Naive thymus-derived CD4-positive, alpha-beta T cell (primary cell): ENCODE measurements around the gene GANAB. TPM values are rescaled to one million over a fixed set of nuclear protein-coding genes. Genes with fewer than 3 reads are reported as not detected.

Source experiments
- ATAC-seq: fragments of 150-1000 bp; cut with Tn5 transposase; 2 replicates; pipeline ENCODE4 v1.10.0; 2021; ENCODE audit warnings: mild to moderate bottlenecking, moderate library complexity
- CTCF ChIA-PET: fragments of 350-600 bp; sonication (Branson Sonifier 250); formaldehyde crosslinking; loops from one replicate; lab custom pipeline; 2021; ENCODE audit warnings: antibody characterized with exemption; lab: Charles Lee
- POLR2A ChIA-PET: fragments of 350-600 bp; sonication (Branson Sonifier 250); formaldehyde crosslinking; loops from one replicate; lab custom pipeline; 2021; ENCODE audit warnings: antibody characterized with exemption, inconsistent platforms; lab: Charles Lee
- DNase-seq, 9 donors: peaks; one replicate each; pipeline versions ENCODE4 v3.0.0 to v3.0.0-alpha.2; 2020 to 2022; ENCODE audit warnings: mixed read lengths in 1 of 9
- H3K27ac ChIP-seq: one replicate; pipeline ENCODE4 v1.7.0; 2013; ENCODE audit warnings: mild to moderate bottlenecking, low read depth, low read length, moderate library complexity
- H3K27me3 ChIP-seq, 2 donors: one replicate each; pipeline ENCODE4 v1.7.0; 2013; ENCODE audit warnings: low read length in 2 of 2, mild to moderate bottlenecking in 2 of 2, moderate library complexity in 2 of 2; ENCODE audit not compliant: control insufficient read depth in 2 of 2, insufficient read depth in 2 of 2
- H3K36me3 ChIP-seq, 3 experiments: 1 replicate in 2 of 3; 2 replicates in 1 of 3; pipeline ENCODE4 v1.7.0; 2013; ENCODE audit warnings: low read length in 3 of 3, mild to moderate bottlenecking in 3 of 3, moderate library complexity in 1 of 3; ENCODE audit not compliant: insufficient read depth in 3 of 3, control insufficient read depth in 2 of 3
- H3K4me1 ChIP-seq, 2 donors: one replicate each; pipeline ENCODE4 v1.7.0; 2013; ENCODE audit warnings: low read length in 2 of 2, mild to moderate bottlenecking in 2 of 2, moderate library complexity in 1 of 2; ENCODE audit not compliant: control insufficient read depth in 2 of 2, insufficient read depth in 2 of 2
- H3K4me3 ChIP-seq: 2 replicates; pipeline ENCODE4 v1.7.0; 2013; ENCODE audit warnings: mild to moderate bottlenecking, low read length
- H3K9me3 ChIP-seq, 3 experiments: 1 replicate in 2 of 3; 2 replicates in 1 of 3; pipeline ENCODE4 v1.7.0; 2013; ENCODE audit warnings: low read length in 3 of 3; ENCODE audit not compliant: control insufficient read depth in 2 of 3
- H3K27ac Mint-ChIP-seq, 9 donors: one replicate each; pipeline ENCODE4 v1.8.0; 2020 to 2022; ENCODE audit warnings: mixed read lengths in 9 of 9, mild to moderate bottlenecking in 8 of 9, moderate library complexity in 5 of 9, inconsistent platforms in 2 of 9
- H3K27me3 Mint-ChIP-seq, 5 donors: one replicate each; pipeline ENCODE4 v1.8.0; 2021 to 2022; ENCODE audit warnings: mixed read lengths in 5 of 5, mild to moderate bottlenecking in 1 of 5
- H3K36me3 Mint-ChIP-seq, 5 donors: one replicate each; pipeline ENCODE4 v1.8.0; 2020 to 2022; ENCODE audit warnings: mixed read lengths in 5 of 5, mild to moderate bottlenecking in 3 of 5, inconsistent platforms in 1 of 5
- H3K4me1 Mint-ChIP-seq, 7 donors: one replicate each; pipeline ENCODE4 v1.8.0; 2020 to 2022; ENCODE audit warnings: mixed read lengths in 7 of 7, mild to moderate bottlenecking in 3 of 7, inconsistent platforms in 1 of 7
- H3K4me3 Mint-ChIP-seq, 10 donors: one replicate each; pipeline ENCODE4 v1.8.0; 2020 to 2022; ENCODE audit warnings: mild to moderate bottlenecking in 10 of 10, mixed read lengths in 10 of 10, moderate library complexity in 6 of 10, inconsistent platforms in 2 of 10
- H3K9me3 Mint-ChIP-seq, 11 donors: one replicate each; pipeline ENCODE4 v1.8.0; 2020 to 2022; ENCODE audit warnings: mixed read lengths in 11 of 11, mild to moderate bottlenecking in 4 of 11, inconsistent platforms in 1 of 11, moderate library complexity in 1 of 11
- intact Hi-C, 2 donors: fragments of 100-400 bp; cut with micrococcal nuclease; formaldehyde crosslinking; loops; one replicate each; pipeline ENCODE4 v1.15.1; 2023
- polyA plus RNA-seq, 2 donors: library from polyadenylated mRNA; unstranded; fragments of 300-500 nt; fragmentation: Illumina TruSeq; gene quantifications; one replicate each; pipeline ENCODE4 v1.2.3, GENCODE V29; 2021
- total RNA-seq, 6 experiments: library from RNA in 5 of 6; stranded (reverse) in 5 of 6; gene quantifications; 1 replicate in 5 of 6; 2 replicates in 1 of 6; pipeline ENCODE4 v1.2.3 and lab custom pipeline; 2021 to 2026

GANAB gene
- total and polyA plus RNA-seq, 7 experiments from 2014 or later, result 157 to 313 (median 217) TPM

DNA sequence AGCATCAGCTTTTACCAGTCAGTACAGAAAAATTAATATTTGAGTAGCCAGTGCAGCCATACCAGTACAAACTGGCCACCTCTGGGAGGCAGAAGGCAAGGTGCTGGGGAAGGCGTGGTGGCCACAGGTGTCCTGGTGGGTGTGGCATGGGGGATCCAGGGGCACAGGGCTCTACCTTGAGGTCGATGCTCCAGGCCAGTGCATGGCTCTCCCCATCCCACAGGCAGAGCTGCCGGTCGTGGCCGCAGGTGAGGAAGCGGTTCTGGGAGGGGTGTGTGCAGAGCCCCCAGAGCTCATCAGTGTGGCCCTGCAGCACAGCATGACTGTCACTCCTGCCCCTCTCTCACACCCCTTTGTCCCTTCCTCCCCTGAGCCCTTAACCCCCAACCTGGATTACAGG, 40.9 kb downstream of the GANAB start:
- H3K4me3 Mint-ChIP-seq, result peak overlapping the region in 1 of 10 donors; percentile 36
- H3K4me1 Mint-ChIP-seq, result peaks cover 34 to 55% (median 49%) of the 10 kb centered on the region in 7 donors
- intact Hi-C loops, result no loop called here
- peak overlapping the region in 3 of 9 donors; percentile 7 to 91 (median 68) for H3K27ac Mint-ChIP-seq
- ATAC-seq (no peak), DNase-seq (no peak)
- Histone ChIP-seq H3K9me3 (no peaks in the 10 kb centered on the region), H3K36me3 (peaks cover 0 to 69% (median 7%) of the 10 kb centered on the region in 3 experiments), H3K27me3 (no peaks in the 10 kb centered on the region), H3K4me3 (no peak overlapping the region), H3K27ac (no peak overlapping the region), H3K4me1 (peaks cover 6 to 15% of the 10 kb centered on the region in 2 donors)
- H3K27me3 Mint-ChIP-seq, result no peaks in the 10 kb centered on the region
- H3K36me3 Mint-ChIP-seq, result peaks cover 0 to 34% (median 13%) of the 10 kb centered on the region in 5 donors
- CTCF ChIA-PET, result interaction anchor here (1.8 kb wide), 1 partner anchor 14 kb away, joined by 9 read pairs; the partner anchor contains the start of gene TUT1
- H3K9me3 Mint-ChIP-seq, result peaks cover 0 to 1% (median 0%) of the 10 kb centered on the region in 11 donors
- POLR2A ChIA-PET, result interaction anchor here (1.1 to 12.0 kb wide), 3 partner anchors 8 to 22 kb away, joined by 3 to 219 read pairs (median 4); partner anchors contain the start of genes MTA2 and TUT1

DNA sequence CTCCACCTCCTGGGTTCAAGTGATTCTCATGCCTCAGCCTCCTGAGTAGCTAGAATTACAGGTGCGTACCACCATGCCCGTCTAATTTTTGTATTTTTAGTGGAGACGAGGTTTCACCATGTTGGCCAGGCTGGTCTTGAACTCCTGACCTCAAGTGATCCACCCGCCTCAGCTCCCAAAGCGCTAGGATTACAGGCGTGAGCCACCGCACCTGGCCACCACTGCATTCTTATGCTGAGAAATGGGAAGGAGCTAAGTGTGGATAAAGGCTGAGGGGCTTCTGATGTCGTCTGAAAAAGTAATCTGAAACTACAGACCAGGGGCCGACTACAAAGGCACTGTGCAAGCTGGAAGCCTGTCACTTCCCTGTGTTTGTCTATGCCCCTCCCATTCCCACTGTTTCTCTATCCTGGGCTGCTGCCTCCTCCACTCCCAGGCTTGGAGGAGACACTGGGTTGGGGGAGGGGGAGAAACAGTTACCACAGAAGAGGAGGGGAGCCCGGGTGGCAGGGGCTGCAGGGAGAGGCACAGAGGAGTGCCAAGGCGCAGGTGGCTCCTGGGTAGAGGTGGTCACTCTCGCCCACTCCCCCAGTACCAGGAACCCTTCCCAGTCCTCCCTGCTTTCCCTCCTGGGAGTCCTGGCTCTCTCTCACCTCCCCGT, 41.8 kb downstream of the GANAB start:
- H3K9me3 ChIP-seq, result no peaks in the 10 kb centered on the region
- no peak overlapping the region for H3K27ac ChIP-seq
- no peaks in the 10 kb centered on the region for H3K27me3 Mint-ChIP-seq
- ChIA-PET POLR2A (interaction anchor here (1.1 to 15.2 kb wide), 6 partner anchors 4 to 69 kb away, joined by 3 to 219 read pairs (median 4); partner anchors contain the start of genes C11orf98, CSKMT, EML3 and MTA2), CTCF (interaction anchor here (1.2 to 1.8 kb wide), 2 partner anchors 13 to 16 kb away, joined by 4 to 9 read pairs; partner anchors contain the start of gene TUT1)
- peaks cover 0 to 69% (median 7%) of the 10 kb centered on the region in 3 experiments for H3K36me3 ChIP-seq
- peaks cover 0 to 1% (median 0%) of the 10 kb centered on the region in 11 donors for H3K9me3 Mint-ChIP-seq
- H3K4me3 ChIP-seq, result no peak overlapping the region
- DNase-seq, result no peak
- H3K4me3 Mint-ChIP-seq, result peak overlapping the region in 1 of 10 donors; percentile 36
- peak overlapping the region in 1 of 9 donors; percentile 13 for H3K27ac Mint-ChIP-seq
- ATAC-seq, result no peak
- intact Hi-C loops, result loop anchor here in 1 of 2 donors (5.0 kb wide), 1 partner anchor 253 kb away; no protein-coding TSS in a partner anchor
- H3K4me1 Mint-ChIP-seq, result peaks cover 34 to 56% (median 46%) of the 10 kb centered on the region in 7 donors
- H3K4me1 ChIP-seq, result peaks cover 6 to 11% of the 10 kb centered on the region in 2 donors
- no peaks in the 10 kb centered on the region for H3K27me3 ChIP-seq
- H3K36me3 Mint-ChIP-seq, result peaks cover 0 to 38% (median 17%) of the 10 kb centered on the region in 5 donors

DNA sequence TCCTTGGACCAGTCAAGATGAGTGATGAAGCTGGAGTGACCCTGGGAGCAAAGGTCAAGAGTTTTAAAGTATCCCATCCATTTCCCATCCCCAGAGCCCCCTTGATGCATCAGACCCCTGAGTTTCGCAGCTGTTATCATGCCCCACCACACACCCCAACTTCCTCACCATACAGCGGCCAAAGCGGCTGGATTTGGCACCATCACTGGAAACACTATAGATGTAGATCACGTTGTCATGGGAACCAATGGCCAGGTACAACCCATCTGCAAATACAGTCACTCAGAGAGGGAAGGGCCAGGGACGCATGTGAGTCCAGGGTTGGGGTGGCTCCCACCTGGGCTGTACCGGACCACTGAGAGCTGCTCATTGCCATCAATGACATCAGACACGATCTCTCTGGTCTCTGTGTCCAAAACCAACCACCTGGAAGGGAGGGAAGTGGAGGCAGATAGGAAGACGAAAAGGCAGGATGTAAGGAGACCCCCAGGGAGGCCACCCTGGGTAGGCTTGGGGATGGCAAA, 42.6 kb downstream of the GANAB start:
- H3K36me3 Mint-ChIP-seq, result peaks cover 3 to 46% (median 25%) of the 10 kb centered on the region in 5 donors

DNA sequence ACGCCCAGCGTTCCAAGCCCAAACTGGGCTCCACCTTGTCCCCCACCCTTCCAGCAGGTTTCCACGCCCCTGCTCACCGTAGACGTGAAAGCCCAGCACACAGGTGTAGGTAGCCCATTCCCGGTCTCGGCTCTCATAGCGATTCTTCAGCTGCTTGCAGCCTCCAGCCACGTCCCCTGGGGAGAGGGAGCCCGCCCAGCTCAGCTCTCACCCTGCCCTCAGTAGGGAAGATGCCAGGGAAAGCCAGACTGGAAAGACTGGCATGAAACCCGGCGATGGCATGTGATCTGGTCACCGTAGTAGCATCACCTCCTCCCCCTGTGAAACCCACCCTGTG, 43.4 kb downstream of the GANAB start:
- Mint-ChIP-seq H3K4me1 (peaks cover 42 to 60% (median 50%) of the 10 kb centered on the region in 7 donors), H3K36me3 (peaks cover 8 to 50% (median 32%) of the 10 kb centered on the region in 5 donors), H3K9me3 (peaks cover 0 to 1% (median 0%) of the 10 kb centered on the region in 11 donors), H3K27ac (peak overlapping the region; percentile 13 to 82 (median 61)), H3K27me3 (no peaks in the 10 kb centered on the region), H3K4me3 (peak overlapping the region; percentile 40 to 95 (median 64))
- POLR2A ChIA-PET, result interaction anchor here (1.2 to 15.2 kb wide), 3 partner anchors 5 to 50 kb away, joined by 3 to 219 read pairs (median 219); partner anchors contain the start of genes EML3, INTS5, MTA2 and ROM1
- Histone ChIP-seq H3K4me1 (peaks cover 9 to 21% of the 10 kb centered on the region in 2 donors), H3K36me3 (peaks cover 5 to 60% (median 11%) of the 10 kb centered on the region in 3 experiments), H3K4me3 (no peak overlapping the region), H3K27ac (peak overlapping the region; percentile 4), H3K27me3 (no peaks in the 10 kb centered on the region), H3K9me3 (no peaks in the 10 kb centered on the region)
- CTCF ChIA-PET, result interaction anchor here (0.5 to 1.2 kb wide), 2 partner anchors 18 to 1551 kb away, joined by 3 to 4 read pairs; no protein-coding TSS in a partner anchor
- no peak for DNase-seq
- intact Hi-C loops, result loop anchor here in 1 of 2 donors (5.0 kb wide), 1 partner anchor 254 kb away; no protein-coding TSS in a partner anchor
- no peak for ATAC-seq

More for the DNA sequence above, 42.6 kb downstream of the GANAB start:
- Mint-ChIP-seq H3K4me3 (peak overlapping the region; percentile 40 to 95 (median 62)), H3K9me3 (peaks cover 0 to 1% (median 0%) of the 10 kb centered on the region in 11 donors), H3K27ac (peak overlapping the region in 8 of 9 donors; percentile 13 to 78 (median 62)), H3K4me1 (peaks cover 36 to 56% (median 46%) of the 10 kb centered on the region in 7 donors), H3K27me3 (no peaks in the 10 kb centered on the region)
- Histone ChIP-seq H3K9me3 (no peaks in the 10 kb centered on the region), H3K27me3 (no peaks in the 10 kb centered on the region), H3K4me3 (no peak overlapping the region), H3K36me3 (peaks cover 0 to 61% (median 7%) of the 10 kb centered on the region in 3 experiments), H3K27ac (no peak overlapping the region), H3K4me1 (peaks cover 5 to 13% of the 10 kb centered on the region in 2 donors)
- no peak for ATAC-seq
- ChIA-PET POLR2A (interaction anchor here (0.8 to 15.2 kb wide), 6 partner anchors 5 to 70 kb away, joined by 3 to 219 read pairs (median 4); partner anchors contain the start of genes C11orf98, CSKMT, EML3 and INTS5), CTCF (interaction anchor here (1.2 to 1.8 kb wide), 2 partner anchors 12 to 17 kb away, joined by 4 to 9 read pairs; partner anchors contain the start of gene TUT1)
- intact Hi-C loops, result loop anchor here in 1 of 2 donors (5.0 kb wide), 1 partner anchor 253 kb away; no protein-coding TSS in a partner anchor
- no peak for DNase-seq

DNA sequence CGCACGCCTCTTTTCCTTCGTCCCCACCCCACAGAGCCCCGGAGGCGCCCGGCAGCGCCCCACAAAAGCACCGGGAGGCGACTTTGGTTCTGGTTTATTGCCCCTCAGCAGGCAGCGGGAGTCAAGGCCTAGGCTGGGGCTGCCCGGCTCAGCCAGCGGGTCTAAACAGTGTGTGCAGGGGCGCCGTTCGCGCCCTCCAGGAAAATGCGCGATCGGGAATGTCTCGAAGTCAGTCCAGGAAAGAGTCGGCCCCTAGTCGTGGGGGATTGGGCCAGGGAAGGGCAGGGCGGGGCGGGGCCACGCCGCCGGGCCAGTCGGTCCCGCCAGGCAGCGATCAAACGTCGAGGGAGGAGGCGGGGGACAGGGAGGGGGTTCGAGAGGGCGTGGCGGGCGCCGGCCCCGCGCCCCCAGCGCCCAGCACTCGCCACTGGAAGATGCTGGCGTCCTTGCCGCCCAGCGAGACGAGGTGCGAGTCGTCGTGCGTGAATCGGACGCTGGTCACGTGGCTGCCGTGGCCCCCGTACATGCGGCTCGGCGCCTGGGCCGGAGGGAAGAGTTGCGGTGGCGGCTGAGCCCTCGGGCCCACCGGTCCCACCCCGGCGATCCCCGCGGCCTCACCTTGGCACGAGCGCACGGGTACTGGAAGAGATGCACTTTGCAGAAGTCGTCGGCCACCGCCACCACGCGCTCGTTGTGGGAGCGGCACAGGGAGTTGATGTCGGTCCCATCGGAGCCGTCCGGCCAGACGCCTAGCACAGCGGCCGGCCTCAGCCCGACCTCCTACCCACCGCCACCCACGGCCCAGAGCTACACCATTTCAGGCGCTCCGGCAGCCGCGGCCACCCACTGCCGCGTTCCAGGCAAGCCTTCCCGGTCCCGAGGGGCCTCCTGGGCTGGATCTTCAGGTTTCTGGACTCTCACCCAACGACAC, 44.0 kb downstream of the GANAB start:
- peak in 1 of 9 donors; percentile 28 for DNase-seq
- Histone ChIP-seq H3K9me3 (no peaks in the 10 kb centered on the region), H3K4me1 (peaks cover 15 to 23% of the 10 kb centered on the region in 2 donors), H3K4me3 (peak overlapping the region; percentile 71), H3K36me3 (peaks cover 11 to 60% (median 18%) of the 10 kb centered on the region in 3 experiments), H3K27me3 (no peaks in the 10 kb centered on the region), H3K27ac (peak overlapping the region; percentile 98)
- H3K4me3 Mint-ChIP-seq, result peak overlapping the region; percentile 85 to 99 (median 94)
- peaks cover 11 to 51% (median 35%) of the 10 kb centered on the region in 5 donors for H3K36me3 Mint-ChIP-seq
- intact Hi-C loops, result loop anchor here in 1 of 2 donors (5.0 kb wide), 1 partner anchor 255 kb away; no protein-coding TSS in a partner anchor
- CTCF ChIA-PET, result interaction anchor here (0.5 to 1.3 kb wide), 6 partner anchors 9 to 1551 kb away, joined by 3 to 13 read pairs (median 3); partner anchors contain the start of genes ROM1 and TUT1
- POLR2A ChIA-PET, result interaction anchor here (0.9 to 15.2 kb wide), 24 partner anchors 5 to 279 kb away, joined by 3 to 219 read pairs (median 9); partner anchors contain the start of genes B3GAT3, BSCL2, C11orf98 and CSKMT
- peaks cover 45 to 60% (median 50%) of the 10 kb centered on the region in 7 donors for H3K4me1 Mint-ChIP-seq
- H3K9me3 Mint-ChIP-seq, result peaks cover 0 to 1% (median 0%) of the 10 kb centered on the region in 11 donors
- ATAC-seq, result no peak
- no peaks in the 10 kb centered on the region for H3K27me3 Mint-ChIP-seq
- H3K27ac Mint-ChIP-seq, result peak overlapping the region; percentile 90 to 98 (median 97)
